Uterus (tissue), 4 donors: Measurements from ENCODE around the gene SDCCAG8. TPM values are rescaled to one million over a fixed set of nuclear protein-coding genes. Genes with fewer than 3 reads are reported as not detected.

Experiments
- DNase-seq, 2 donors: peaks; one replicate each; pipeline ENCODE4 v3.0.0-alpha.2; 2019 to 2020
- H3K27ac ChIP-seq, 2 donors: fragments of 200-600 bp; sonication (generic); 1 replicate in 1 of 2; 2 replicates in 1 of 2; pipeline ENCODE4 v1.5.1; 2016 to 2018
- H3K27me3 ChIP-seq, 2 donors: fragments of 200-600 bp; sonication (generic); one replicate each; pipeline ENCODE4 v1.5.1; 2018 to 2019; ENCODE audit warnings: control low read depth in 1 of 2
- H3K36me3 ChIP-seq, 2 donors: fragments of 200-600 bp; sonication (generic); one replicate each; pipeline ENCODE4 v1.5.1; 2019; ENCODE audit warnings: control low read depth in 1 of 2
- H3K4me1 ChIP-seq, 2 donors: fragments of 200-600 bp; sonication (generic); one replicate each; pipeline ENCODE4 v1.5.1; 2018 to 2019; ENCODE audit warnings: control low read depth in 1 of 2
- H3K4me3 ChIP-seq, 2 donors: fragments of 200-600 bp; sonication (generic); 1 replicate in 1 of 2; 2 replicates in 1 of 2; pipeline ENCODE4 v1.5.1; 2018 to 2019; ENCODE audit warnings: mild to moderate bottlenecking in 1 of 2
- H3K9me3 ChIP-seq, 2 donors: fragments of 200-600 bp; sonication (generic); one replicate each; pipeline ENCODE4 v1.5.1; 2019; ENCODE audit warnings: control low read depth in 1 of 2
- CTCF ChIP-seq, 4 experiments: fragments of 200-600 bp in 2 of 4; fragments of 450-650 bp in 2 of 4; sonication (generic) in 2 of 4; IDR thresholded peaks; one replicate each; pipeline ENCODE4 v1.5.1; 2016 to 2019; ENCODE audit warnings: antibody characterized with exemption in 4 of 4, mild to moderate bottlenecking in 2 of 4, moderate library complexity in 1 of 4
- POLR2A ChIP-seq, 2 donors: fragments of 450-650 bp; IDR thresholded peaks; one replicate each; pipeline ENCODE4 v1.6.1; 2016; ENCODE audit warnings: antibody characterized with exemption in 2 of 2, mild to moderate bottlenecking in 1 of 2, moderate library complexity in 1 of 2
- intact Hi-C: fragments of 100-400 bp; cut with DNase I; formaldehyde crosslinking; loops from one replicate; pipeline ENCODE4 v1.15.1; 2023; ENCODE audit warnings: low total_unique reads
- total RNA-seq, 4 donors: library from RNA; depleted of rRNA in 3 of 4; stranded (reverse); fragments of >200 nt in 3 of 4; gene quantifications; one replicate each; pipeline versions ENCODE4 v1.1.0 to v1.2.4, GENCODE V29; 2014 to 2023
- donor health status: DM: yes; HTN: yes; CAD: no.

Gene SDCCAG8
- total RNA-seq, 4 donors from 2014 or later, result 19.2 to 54.8 (median 49.7) TPM

DNA sequence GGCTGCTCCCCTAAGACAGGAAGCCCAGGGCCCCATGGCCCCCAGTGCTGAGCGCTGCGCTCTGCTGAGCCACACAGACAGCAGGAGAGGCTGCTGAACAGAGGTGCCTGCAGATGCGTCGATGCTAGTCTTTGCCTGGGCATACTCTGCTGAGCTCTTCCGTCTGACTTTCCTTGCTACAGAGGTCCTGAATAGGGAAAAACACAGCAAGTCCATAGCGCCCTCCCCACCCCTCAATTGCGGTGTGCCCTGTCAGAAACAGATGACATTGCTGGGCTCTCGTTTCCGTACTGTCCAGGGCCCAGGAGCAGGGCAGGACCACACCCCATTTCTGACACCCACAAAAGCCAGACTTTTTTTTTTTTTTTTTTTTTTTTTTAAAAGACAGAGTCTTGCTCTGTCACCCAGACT is 252.5 kb downstream of the SDCCAG8 start:
- no peak for DNase-seq
- TF ChIP-seq CTCF (IDR thresholded peaks at IDR 0.05) (no peak), POLR2A (IDR thresholded peaks at IDR 0.05) (no peak)
- Histone ChIP-seq H3K36me3 (no peaks in the 10 kb centered on the region), H3K27ac (no peak overlapping the region), H3K27me3 (no peaks in the 10 kb centered on the region), H3K4me1 (no peaks in the 10 kb centered on the region), H3K9me3 (no peaks in the 10 kb centered on the region), H3K4me3 (no peak overlapping the region)
- intact Hi-C loops, result no loop called here

DNA sequence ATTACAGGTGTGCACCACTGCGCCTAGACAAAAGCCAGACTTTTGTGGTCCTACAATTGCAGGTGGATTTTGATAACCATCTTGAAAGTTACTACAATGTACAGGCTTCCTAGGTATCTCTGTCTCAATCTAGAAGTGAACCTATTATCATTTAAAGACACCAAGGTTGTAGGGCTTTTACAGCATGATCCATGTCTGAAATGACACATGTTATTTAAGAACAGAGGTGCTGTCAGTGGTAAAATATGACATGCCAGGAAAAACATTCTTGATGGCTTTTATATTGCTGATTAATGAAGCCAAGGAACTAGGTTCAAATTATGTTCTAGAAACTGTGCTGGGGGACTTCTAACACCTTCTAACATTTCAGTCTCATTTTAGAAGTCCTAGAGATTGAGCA is 253.1 kb downstream of the SDCCAG8 start:
- H3K9me3 ChIP-seq, result no peaks in the 10 kb centered on the region
- H3K27me3 ChIP-seq, result no peaks in the 10 kb centered on the region
- no peak overlapping the region for H3K4me3 ChIP-seq
- no peaks in the 10 kb centered on the region for H3K4me1 ChIP-seq
- no peak for DNase-seq
- no peak overlapping the region for H3K27ac ChIP-seq
- TF ChIP-seq POLR2A (IDR thresholded peaks at IDR 0.05), result no peak
- no peak for TF ChIP-seq CTCF (IDR thresholded peaks at IDR 0.05)
- intact Hi-C loops, result no loop called here
- no peaks in the 10 kb centered on the region for H3K36me3 ChIP-seq

DNA sequence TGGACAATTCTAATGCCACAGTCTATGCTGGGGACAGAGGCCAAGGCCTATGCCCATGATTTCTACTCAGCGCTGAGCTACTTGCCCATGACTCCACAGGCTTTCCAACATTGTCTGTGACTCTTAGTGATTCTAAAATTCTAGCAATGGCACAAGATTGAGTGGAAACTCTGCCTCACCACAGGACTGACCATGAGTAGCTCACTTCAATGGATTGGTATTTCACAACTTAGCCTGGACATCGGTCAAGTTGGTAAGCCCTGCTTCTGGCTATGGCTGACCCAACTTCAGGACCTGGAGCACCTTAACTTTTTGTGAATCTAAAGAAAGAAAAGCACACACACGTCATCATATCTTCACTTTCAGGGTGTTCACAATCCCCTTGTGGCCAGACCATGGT is 255.1 kb downstream of the SDCCAG8 start:
- H3K36me3 ChIP-seq, result no peaks in the 10 kb centered on the region
- no peak for TF ChIP-seq CTCF (IDR thresholded peaks at IDR 0.05)
- TF ChIP-seq POLR2A (IDR thresholded peaks at IDR 0.05), result no peak
- H3K4me1 ChIP-seq, result no peaks in the 10 kb centered on the region
- intact Hi-C loops, result no loop called here
- H3K27ac ChIP-seq, result no peak overlapping the region
- H3K27me3 ChIP-seq, result no peaks in the 10 kb centered on the region
- H3K4me3 ChIP-seq, result no peak overlapping the region
- DNase-seq, result no peak
- no peaks in the 10 kb centered on the region for H3K9me3 ChIP-seq

DNA sequence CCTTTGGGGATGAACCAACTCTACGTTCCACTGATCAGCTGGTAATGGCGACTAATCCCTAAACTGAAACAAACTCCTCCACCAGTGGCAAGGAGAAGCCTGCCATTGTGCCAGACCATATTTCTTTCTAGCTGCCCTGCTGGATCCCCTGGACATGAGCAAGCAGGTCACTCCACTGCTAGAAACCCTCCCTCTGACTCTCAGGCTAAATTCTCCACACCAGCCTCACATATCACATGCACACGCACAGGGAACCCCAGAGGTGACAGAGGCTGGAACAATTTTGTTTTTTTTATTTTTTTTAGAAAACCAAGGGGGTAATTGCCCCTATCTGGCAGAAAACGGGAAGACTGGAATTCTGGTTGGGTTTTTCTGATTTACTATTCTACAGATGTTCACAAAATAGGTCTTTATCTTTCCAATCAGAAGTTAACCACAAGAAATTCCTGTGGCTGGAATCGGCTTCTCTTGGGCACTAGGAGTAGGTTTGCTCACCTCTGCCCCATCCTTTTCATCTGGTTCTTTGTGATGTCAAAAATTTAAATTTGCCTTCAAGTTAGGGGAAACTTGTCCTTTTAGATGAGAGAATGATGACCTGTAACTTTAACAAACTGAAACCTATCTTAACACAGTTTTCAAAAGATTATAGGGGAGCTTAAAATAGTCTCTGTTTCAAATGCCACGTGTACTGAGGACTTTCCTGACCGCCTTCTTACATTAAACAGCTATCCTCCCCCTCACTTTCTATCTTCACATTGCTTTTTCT is 258.1 kb downstream of the SDCCAG8 start:
- TF ChIP-seq POLR2A (IDR thresholded peaks at IDR 0.05) (no peak), CTCF (IDR thresholded peaks at IDR 0.05) (no peak)
- Histone ChIP-seq H3K27ac (no peak overlapping the region), H3K27me3 (no peaks in the 10 kb centered on the region), H3K36me3 (no peaks in the 10 kb centered on the region), H3K4me3 (no peak overlapping the region), H3K9me3 (no peaks in the 10 kb centered on the region), H3K4me1 (no peaks in the 10 kb centered on the region)
- intact Hi-C loops, result no loop called here
- no peak for DNase-seq

DNA sequence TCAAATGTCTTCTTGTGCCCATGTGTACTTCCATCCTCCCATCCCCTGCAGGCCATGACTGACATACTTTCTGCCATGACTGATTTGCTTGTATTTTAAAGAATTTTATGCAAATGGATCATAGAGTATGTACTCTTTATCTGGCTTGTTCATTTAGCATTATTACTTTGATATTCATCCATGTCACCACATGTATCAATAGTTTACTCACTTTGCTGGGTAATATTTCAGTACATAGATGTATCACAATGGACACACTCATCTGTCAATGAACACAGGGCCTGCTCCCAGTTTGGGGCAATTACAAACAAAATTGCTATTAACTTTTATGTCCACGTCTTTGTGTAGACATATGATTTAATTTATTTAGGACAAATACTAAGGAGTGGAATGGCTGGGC is 259.1 kb downstream of the SDCCAG8 start:
- no peaks in the 10 kb centered on the region for H3K4me1 ChIP-seq
- no peak overlapping the region for H3K4me3 ChIP-seq
- H3K27me3 ChIP-seq, result no peaks in the 10 kb centered on the region
- H3K9me3 ChIP-seq, result no peaks in the 10 kb centered on the region
- TF ChIP-seq POLR2A (IDR thresholded peaks at IDR 0.05) (no peak), CTCF (IDR thresholded peaks at IDR 0.05) (no peak)
- H3K36me3 ChIP-seq, result no peaks in the 10 kb centered on the region
- intact Hi-C loops, result no loop called here
- no peak for DNase-seq
- H3K27ac ChIP-seq, result no peak overlapping the region
